K562 (cell line): ENCODE results near the gene KCNE2. TPM values are rescaled to one million over a fixed set of nuclear protein-coding genes. Genes with fewer than 3 reads are reported as not detected.

ENCODE experiments used
- ARHGAP35 ChIP-seq: fragments of 450-650 bp; IDR thresholded peaks from 2 replicates; pipeline ENCODE4 v1.6.1; 2018; ENCODE audit not compliant: partially characterized antibody
- MAFF ChIP-seq: IDR thresholded peaks from 2 replicates; pipeline ENCODE4 v1.6.1; 2012; ENCODE audit warnings: low read length, improper control_type of control experiment
- PBX2 ChIP-seq, 2 experiments: IDR thresholded peaks in 1 of 2; conservative IDR thresholded peaks in 1 of 2; 2 replicates each; pipeline ENCODE4 v1.6.1; 2016; ENCODE audit warnings: low read depth in 2 of 2, mild to moderate bottlenecking in 1 of 2, missing compliant biosample characterization in 1 of 2, missing genetic modification characterization in 1 of 2, moderate library complexity in 1 of 2
- PRDM10 ChIP-seq: fragments of 450-650 bp; IDR thresholded peaks from 2 replicates; pipeline ENCODE4 v1.6.1; 2018; ENCODE audit not compliant: partially characterized antibody
- RBM14 ChIP-seq: fragments of 200-400 bp; formaldehyde crosslinking; IDR thresholded peaks from 2 replicates; pipeline ENCODE4 v1.6.1; 2018; ENCODE audit warnings: low read depth, mild to moderate bottlenecking, low read length, moderate library complexity, borderline replicate concordance; ENCODE audit not compliant: insufficient read depth
- SAFB2 ChIP-seq: fragments of 200-400 bp; formaldehyde crosslinking; IDR thresholded peaks from 2 replicates; pipeline ENCODE4 v1.6.1; 2018; ENCODE audit warnings: borderline replicate concordance, low read length, low read depth, moderate library complexity; ENCODE audit not compliant: severe bottlenecking
- SMC3 ChIP-seq: conservative IDR thresholded peaks from 2 replicates; pipeline ENCODE4 v1.6.1; 2011; ENCODE audit warnings: low read depth, low read length, improper control_type of control experiment; ENCODE audit not compliant: insufficient read depth
- ZNF444 ChIP-seq: fragments of 250-450 bp; sonication (Bioruptor Pico); IDR thresholded peaks from 2 replicates; pipeline ENCODE4 v1.4.0; 2020; ENCODE audit warnings: mild to moderate bottlenecking, moderate library complexity
- ZNF449 ChIP-seq: fragments of 250-450 bp; sonication (Bioruptor Pico); IDR thresholded peaks from 2 replicates; pipeline ENCODE4 v1.8.0; 2022; ENCODE audit warnings: moderate library complexity, mild to moderate bottlenecking, inconsistent platforms
- polyA plus RNA-seq, 8 experiments: library from polyadenylated mRNA; depleted of rRNA in 4 of 8; stranded (reverse) in 5 of 8; unstranded in 3 of 8; fragments of >200 nt; fragmentation: Nextera tagmentation in 2 of 8; fragmentation: Illumina TruSeq in 1 of 8; extraction: Ambion mirVana in 2 of 8; extraction: Trizol in 1 of 8; gene quantifications; 2 replicates each; pipeline versions ENCODE4 v1.2.1 to v1.2.3, GENCODE V29; 2011 to 2014; ENCODE audit warnings: inconsistent platforms in 1 of 8, missing spikeins in 1 of 8
- total RNA-seq, 7 experiments: library from RNA; depleted of rRNA in 6 of 7; stranded (reverse); fragments of >200 nt in 6 of 7; fragmentation: Illumina TruSeq in 2 of 7; extraction: Trizol in 2 of 7; gene quantifications; 2 replicates each; pipeline versions ENCODE4 v1.2.1 to v1.2.3, GENCODE V29; 2011 to 2021; ENCODE audit warnings: low replicate concordance in 1 of 7

KCNE2 gene
- total and polyA plus RNA-seq, 9 of the 15 experiments (the other 6 are each of a cell fraction or from before 2014, with no cell fraction given) = not detected

- TF ChIP-seq ARHGAP35 (no peak), SMC3 (peak; percentile 57), SAFB2 (no peak), ZNF449 (no peak), RBM14 (no peak), PRDM10 (peak; percentile 49), PBX2 (CRISPR knock-in tag; IDR thresholded peaks at IDR 0.05; ENCODE audit: low read depth) (no peak), PBX2 (tag; conservative IDR thresholded peaks at IDR 0.05; ENCODE audit: low read depth) (0 out of 2 replicates have a peak, but pooled peaks have one; percentile 11), ZNF444 (CRISPR knock-in tag) (no peak), MAFF (no peak)
- TF ChIP-seq, all 486 proteins: peak for 9
Observed at GRCh38 chr21:34367320-34367935, 3.6 kb downstream of the KCNE2 start (continued).
